Mesodermal cell (in vitro differentiated cells): ENCODE data around the gene ARHGEF33.
A peak's percentile ranks its signal among the peaks of the same experiment; 100 is the strongest.

Source experiments
- H3K27ac ChIP-seq: 2 replicates; pipeline ENCODE4 v1.7.0; 2013; ENCODE audit warnings: mild to moderate bottlenecking, low read depth, low read length, moderate library complexity; ENCODE audit not compliant: severe bottlenecking
- H3K36me3 ChIP-seq: 2 replicates; pipeline ENCODE4 v1.7.1; 2013; ENCODE audit warnings: mild to moderate bottlenecking, low read length, moderate library complexity; ENCODE audit not compliant: control insufficient read depth, insufficient read depth
- H3K4me1 ChIP-seq: one replicate; pipeline ENCODE4 v1.7.1; 2013; ENCODE audit warnings: mild to moderate bottlenecking, low read length; ENCODE audit not compliant: insufficient read depth, control insufficient read depth, poor library complexity, severe bottlenecking
- H3K4me3 ChIP-seq: 2 replicates; pipeline ENCODE4 v1.7.0; 2013; ENCODE audit warnings: low read length, control low read depth, mild to moderate bottlenecking; ENCODE audit not compliant: insufficient read depth, poor library complexity, severe bottlenecking; ENCODE audit errors: extremely low read depth
- H3K9me3 ChIP-seq: 2 replicates; pipeline ENCODE4 v1.7.1; 2013; ENCODE audit warnings: mild to moderate bottlenecking, low read length, moderate library complexity; ENCODE audit not compliant: control insufficient read depth
- WGBS, 2 experiments: methylation state at CpG; one replicate each; pipeline ENCODE4 v1.1.5; 2013; ENCODE audit warnings: missing lambda C conversion rate in 2 of 2; ENCODE audit not compliant: insufficient coverage in 2 of 2; 5-methylcytosine and 5-hydroxymethylcytosine counted together

Gene ARHGEF33

DNA sequence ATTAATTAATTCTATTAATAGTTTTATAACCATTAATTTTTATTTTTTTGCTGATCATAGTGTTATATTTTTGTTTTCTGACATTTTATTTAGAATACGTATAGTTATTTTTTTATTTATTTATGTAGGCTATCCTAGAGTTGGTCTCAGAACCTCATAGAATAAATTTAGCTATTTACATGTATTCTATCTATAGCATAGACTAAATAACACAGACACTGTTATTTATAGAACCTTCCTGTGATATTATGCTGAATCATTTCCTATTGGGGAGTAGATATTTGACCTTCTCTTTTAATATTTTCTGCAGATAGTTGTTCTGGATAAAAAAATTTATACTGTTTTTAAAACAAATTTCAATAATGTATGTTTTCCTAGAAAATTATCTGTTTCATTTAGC is 20.2 kb downstream of the ARHGEF33 start:
- Histone ChIP-seq H3K4me3 (no peak overlapping the region), H3K4me1 (no peaks in the 10 kb centered on the region), H3K27ac (no peak overlapping the region), H3K9me3 (no peaks in the 10 kb centered on the region), H3K36me3 (no peaks in the 10 kb centered on the region)
- WGBS, 2 experiments, result no CpG with 5 or more reads among the region's 1 CpG

DNA sequence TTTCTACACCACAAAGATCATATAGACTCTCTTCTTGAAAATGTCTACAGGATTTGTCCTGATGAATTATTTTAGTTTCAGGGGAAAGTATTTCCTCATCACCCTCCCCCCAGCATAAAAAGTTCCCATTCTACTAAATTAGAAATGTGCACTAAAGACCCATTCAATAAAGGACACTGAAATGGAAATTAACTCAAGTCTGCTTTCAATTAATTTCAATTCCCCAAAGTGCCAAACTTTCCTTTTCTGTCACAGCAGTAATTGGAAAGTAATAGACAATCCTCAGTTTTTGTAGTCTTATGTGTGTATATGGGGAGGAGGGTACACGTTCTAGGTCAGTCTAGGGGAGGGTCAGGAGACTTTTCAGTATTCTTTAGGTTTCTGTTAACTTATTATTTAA is 21.5 kb downstream of the ARHGEF33 start:
- Histone ChIP-seq H3K27ac (no peak overlapping the region), H3K9me3 (no peaks in the 10 kb centered on the region), H3K4me1 (no peaks in the 10 kb centered on the region), H3K36me3 (no peaks in the 10 kb centered on the region), H3K4me3 (no peak overlapping the region)
- no CpG with 5 or more reads among the region's 1 CpG for WGBS, 2 experiments

DNA sequence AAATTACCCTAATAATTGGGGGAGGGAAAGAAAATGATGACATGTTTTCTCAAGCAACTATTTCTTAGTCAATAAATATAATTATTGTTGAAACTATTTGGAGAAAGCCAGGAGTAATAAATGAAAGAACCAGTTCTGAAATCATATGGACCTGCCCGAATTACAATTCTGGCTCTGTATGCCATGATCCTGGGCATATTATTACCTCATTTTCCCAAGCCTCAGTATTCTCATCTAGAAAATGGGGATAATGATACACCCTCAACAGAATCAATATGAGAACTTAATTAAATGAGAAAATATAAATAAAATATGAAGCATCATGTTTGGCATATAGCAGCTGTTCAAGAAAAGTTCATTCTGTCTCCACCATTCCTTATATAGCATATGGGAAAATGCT is 22.9 kb downstream of the ARHGEF33 start:
- no CpG with 5 or more reads among the region's 1 CpG for WGBS, 2 experiments
- H3K4me3 ChIP-seq, result no peak overlapping the region
- no peak overlapping the region for H3K27ac ChIP-seq
- H3K9me3 ChIP-seq, result no peaks in the 10 kb centered on the region
- no peaks in the 10 kb centered on the region for H3K36me3 ChIP-seq
- H3K4me1 ChIP-seq, result no peaks in the 10 kb centered on the region

DNA sequence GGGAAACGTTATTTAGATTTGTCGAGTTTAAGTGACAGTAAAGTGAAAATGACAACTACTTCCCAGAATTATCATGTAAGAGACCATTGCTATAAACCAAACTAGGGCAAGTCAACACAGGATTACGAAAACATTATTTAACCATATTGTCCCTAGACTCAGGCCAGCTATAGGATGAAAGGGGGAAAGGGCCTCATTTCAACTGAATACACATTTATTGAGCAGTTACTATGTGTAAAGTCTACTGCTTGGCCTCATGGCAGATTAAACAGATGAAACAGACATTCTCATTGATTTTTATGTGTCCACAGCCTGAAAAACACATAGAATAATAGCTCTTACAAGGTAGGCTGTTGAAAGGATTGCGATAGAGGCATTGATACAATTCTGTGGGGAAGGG is 32.7 kb downstream of the ARHGEF33 start:
- Histone ChIP-seq H3K9me3 (no peaks in the 10 kb centered on the region), H3K4me3 (no peak overlapping the region), H3K4me1 (no peaks in the 10 kb centered on the region), H3K27ac (no peak overlapping the region), H3K36me3 (no peaks in the 10 kb centered on the region)
- WGBS, 2 experiments, result 89% methylated on average over 1 of the region's 4 CpGs; no CpG with 5 or more reads in 1 of the 2 experiments

DNA sequence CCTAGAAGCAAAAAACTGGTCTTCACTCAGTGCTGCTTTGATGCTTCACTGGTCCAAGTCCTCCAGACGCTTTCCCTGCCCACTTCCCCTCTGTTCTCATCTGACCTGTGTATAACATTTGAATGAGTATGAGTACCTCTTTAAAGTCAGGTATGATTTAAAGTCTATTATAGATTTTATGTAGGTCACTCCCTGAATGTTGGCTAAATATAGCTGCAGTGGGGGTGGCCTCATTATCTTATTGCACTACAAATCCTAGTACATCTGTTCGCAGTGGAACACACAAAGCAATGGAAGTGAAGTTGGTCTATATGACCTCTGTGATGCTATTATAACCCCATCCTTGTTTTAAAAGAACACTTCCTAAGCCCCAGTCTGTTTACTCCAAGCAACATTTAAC is 33.2 kb downstream of the ARHGEF33 start:
- no peaks in the 10 kb centered on the region for H3K4me1 ChIP-seq
- H3K9me3 ChIP-seq, result no peaks in the 10 kb centered on the region
- no peaks in the 10 kb centered on the region for H3K36me3 ChIP-seq
- no peak overlapping the region for H3K4me3 ChIP-seq
- WGBS, 2 experiments, result no CpG with 5 or more reads among the region's 2 CpGs
- H3K27ac ChIP-seq, result no peak overlapping the region

DNA sequence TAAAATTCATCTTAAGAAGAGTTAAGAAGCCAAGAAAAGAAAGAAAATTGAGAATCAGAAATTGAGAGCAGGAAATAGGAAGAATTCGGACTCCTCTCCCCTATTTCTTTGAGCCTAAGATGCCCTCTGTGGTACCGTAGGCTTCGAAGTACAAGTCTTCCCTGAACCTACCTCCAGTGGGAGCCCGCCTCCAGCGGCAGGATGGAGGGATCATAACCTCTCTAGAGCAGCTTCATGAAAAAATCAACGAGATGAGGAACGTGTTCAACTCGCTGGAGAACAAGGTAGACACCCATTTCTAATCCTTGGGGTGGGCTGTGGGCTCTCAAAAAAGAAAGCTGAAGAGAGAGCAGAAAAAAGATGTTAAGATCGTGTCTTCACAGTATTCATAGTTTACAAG is 36.3 kb downstream of the ARHGEF33 start:
- no peak overlapping the region for H3K4me3 ChIP-seq
- H3K36me3 ChIP-seq, result no peaks in the 10 kb centered on the region
- WGBS, 2 experiments, result 81% methylated on average over 4 to 9 of the region's 9 CpGs
- H3K4me1 ChIP-seq, result no peaks in the 10 kb centered on the region
- H3K27ac ChIP-seq, result no peak overlapping the region
- no peaks in the 10 kb centered on the region for H3K9me3 ChIP-seq

DNA sequence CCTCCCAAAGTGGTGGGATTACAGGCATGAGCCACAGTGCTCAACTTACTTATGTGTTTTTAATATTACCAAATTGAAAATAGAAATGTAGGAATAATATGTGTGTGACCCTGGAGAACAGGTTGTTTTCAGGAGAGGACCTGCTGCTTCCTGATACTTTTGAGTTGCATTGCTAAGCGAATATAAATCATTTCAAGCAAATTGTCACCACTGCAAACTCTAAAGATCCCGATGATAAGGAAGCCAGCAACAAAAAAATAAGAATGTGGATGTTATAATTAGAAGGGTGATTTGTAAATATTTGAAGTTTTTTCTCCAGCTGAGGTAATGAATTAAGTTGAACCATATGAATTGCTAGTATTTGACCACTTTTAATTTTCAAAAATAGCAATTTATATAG is 40.9 kb downstream of the ARHGEF33 start:
- no peak overlapping the region for H3K27ac ChIP-seq

DNA sequence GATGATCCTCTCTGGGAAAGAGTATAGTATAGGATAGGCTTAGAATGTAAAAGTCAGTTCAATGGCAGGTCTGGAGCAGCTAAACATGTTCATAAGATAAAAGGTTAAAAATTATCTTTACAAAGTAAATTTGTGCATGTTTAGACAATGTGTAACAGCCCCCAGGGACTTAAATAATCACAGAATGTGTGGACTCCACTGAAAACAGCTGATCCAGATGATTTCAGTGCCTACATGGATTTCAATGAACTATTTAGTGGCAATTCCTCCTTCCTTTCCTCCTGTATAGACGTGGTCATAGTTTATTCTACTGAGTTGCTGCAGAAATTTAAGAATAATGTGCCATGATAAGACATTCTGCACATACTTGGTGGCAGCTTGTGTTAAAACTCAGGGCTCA is 42.9 kb downstream of the ARHGEF33 start:
- no CpG with 5 or more reads among the region's 1 CpG for WGBS, 2 experiments
- Histone ChIP-seq H3K36me3 (no peaks in the 10 kb centered on the region), H3K9me3 (no peaks in the 10 kb centered on the region), H3K4me3 (no peak overlapping the region), H3K27ac (no peak overlapping the region), H3K4me1 (peaks cover 13% of the 10 kb centered on the region)

More for the DNA sequence above, 40.9 kb downstream of the ARHGEF33 start:
- no peaks in the 10 kb centered on the region for H3K36me3 ChIP-seq
- 100% methylated on average over 1 of the region's 2 CpGs; no CpG with 5 or more reads in 1 of the 2 experiments for WGBS, 2 experiments
- peaks cover 8% of the 10 kb centered on the region for H3K4me1 ChIP-seq
- no peaks in the 10 kb centered on the region for H3K9me3 ChIP-seq
- no peak overlapping the region for H3K4me3 ChIP-seq

DNA sequence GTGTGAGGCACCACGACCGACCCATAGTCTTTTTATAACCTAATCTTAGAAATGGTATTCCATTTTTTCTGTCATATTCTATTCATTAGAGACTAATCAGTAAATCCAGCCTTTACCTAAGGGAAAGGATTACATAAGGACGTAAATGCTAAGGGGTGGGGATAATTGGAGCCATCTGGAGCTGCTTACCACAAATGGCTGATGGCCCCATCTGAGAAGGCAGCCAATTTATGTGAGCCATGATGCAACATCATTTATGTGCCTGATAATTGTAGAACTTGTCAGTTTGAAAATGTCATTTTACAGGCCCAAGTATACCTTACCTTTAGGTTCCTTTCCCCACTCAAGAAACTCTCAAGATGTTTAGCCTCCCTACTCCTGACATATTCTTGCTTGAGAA is 44.0 kb downstream of the ARHGEF33 start:
- H3K27ac ChIP-seq, result no peak overlapping the region
- WGBS, 2 experiments, result no CpG with 5 or more reads among the region's 3 CpGs
- no peak overlapping the region for H3K4me3 ChIP-seq
- H3K36me3 ChIP-seq, result no peaks in the 10 kb centered on the region
- H3K9me3 ChIP-seq, result no peaks in the 10 kb centered on the region
- H3K4me1 ChIP-seq, result peaks cover 13% of the 10 kb centered on the region

DNA sequence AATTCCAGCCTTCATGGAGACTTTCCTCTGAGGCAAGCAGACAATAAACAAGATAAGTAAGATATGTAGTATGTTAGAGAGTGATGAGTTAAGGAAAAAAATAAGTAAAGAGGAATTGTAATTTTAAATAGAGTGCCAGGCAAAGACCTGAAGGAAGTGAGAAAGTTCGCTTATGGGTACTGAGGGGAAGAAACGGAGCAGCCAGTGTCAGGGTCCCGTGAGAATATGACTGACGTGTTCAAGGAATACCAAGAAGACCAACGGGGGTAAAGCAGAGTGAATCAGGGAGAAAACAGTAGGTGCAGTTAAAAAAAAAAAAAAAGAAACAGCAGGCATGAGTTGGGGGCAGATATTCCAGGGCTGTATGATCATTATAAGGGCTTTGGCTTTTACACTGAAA is 45.1 kb downstream of the ARHGEF33 start:
- Histone ChIP-seq H3K36me3 (no peaks in the 10 kb centered on the region), H3K4me1 (peaks cover 13% of the 10 kb centered on the region), H3K9me3 (no peaks in the 10 kb centered on the region), H3K27ac (no peak overlapping the region), H3K4me3 (no peak overlapping the region)
- WGBS, 2 experiments, result 79 to 80% methylated on average over 5 of the region's 5 CpGs

DNA sequence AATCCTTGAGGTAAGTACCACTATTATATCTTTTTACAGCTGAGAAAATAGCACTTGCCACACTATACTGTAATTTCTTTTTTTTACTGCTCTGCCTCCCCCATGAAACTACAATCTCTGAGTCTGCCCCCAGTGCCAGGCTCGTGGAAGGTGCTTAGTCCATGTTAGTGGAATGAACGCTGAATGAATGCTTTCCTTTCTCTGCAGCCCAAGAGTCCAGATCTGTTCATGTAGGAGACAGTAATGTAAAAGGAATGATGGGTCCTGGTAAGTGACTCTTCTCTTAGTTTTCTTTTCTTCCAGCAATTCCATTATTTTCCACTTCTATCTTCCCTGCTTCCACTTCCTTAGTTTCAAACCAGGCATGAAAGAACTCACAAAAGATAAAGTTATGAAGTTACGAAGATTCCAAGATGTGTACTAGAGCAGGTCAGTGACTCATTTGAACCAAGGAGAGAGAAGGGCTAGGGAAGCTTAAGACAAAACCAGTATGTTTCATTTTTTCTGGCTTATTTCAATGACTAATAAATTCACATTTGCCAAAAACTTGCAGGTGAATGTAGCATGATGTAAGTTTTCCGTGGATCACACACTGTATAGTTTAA is 46.0 kb downstream of the ARHGEF33 start:
- peaks cover 13% of the 10 kb centered on the region for H3K4me1 ChIP-seq
- 100% methylated on average over 2 of the region's 4 CpGs; no CpG with 5 or more reads in 1 of the 2 experiments for WGBS, 2 experiments
- H3K27ac ChIP-seq, result peak overlapping the region; percentile 11
- H3K36me3 ChIP-seq, result no peaks in the 10 kb centered on the region
- no peak overlapping the region for H3K4me3 ChIP-seq
- H3K9me3 ChIP-seq, result no peaks in the 10 kb centered on the region
